Activated effector memory CD4-positive, alpha-beta T cell treated with Interleukin-2 at 50 U/mL for 16 hours (primary cell): ENCODE results near the gene THSD1.
A peak's percentile ranks its signal among the peaks of the same experiment; 100 is the strongest.
"Not testable (repeated sequence)": the region's sequence is repeated elsewhere in the genome, so short reads cannot be mapped to it uniquely, and the experiment has no call there.

Experiments used
- DNase-seq: peaks from one replicate; pipeline ENCODE4 v3.0.0-alpha.2; 2020

The THSD1 gene

DNA sequence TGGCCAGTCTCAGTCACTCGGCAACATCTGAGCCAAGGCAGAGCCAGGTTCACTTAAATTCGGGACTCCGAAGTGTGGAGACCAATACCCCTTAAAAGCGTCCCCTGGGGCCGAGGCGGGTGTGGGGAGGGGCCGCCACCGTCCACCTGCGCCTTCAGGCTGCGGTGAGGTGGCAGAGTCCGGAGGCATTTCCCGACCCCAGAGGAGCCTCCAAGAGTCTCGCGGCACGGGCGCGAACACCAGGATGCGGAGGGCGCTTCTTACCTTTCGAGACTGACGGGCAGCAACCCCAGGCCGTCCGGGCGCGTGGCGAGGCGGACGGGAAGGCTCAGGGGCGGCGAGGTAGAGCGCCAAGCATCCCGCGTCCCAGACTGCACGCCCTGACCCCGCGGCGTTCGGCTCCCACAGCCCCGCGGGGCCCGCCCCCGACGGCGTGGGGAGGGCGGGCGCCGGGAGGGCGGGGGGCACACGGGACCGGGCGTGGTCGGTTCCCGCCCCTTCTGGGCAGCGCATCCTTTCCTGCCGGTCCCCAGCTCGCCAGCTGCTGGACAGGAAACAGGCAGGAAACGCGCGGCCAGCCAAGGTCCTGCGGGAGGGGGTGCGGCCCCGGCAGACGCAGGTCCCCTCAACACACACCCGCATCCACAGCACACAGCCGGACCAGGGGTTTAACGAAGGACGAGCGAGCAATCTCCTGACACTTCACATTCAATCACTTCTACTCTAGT lies at the start of gene THSD1:
Gene THSD1, minus strand, starts transcription at position 406 of the 728 bp plus-strand sequence. CDS start 3,572 bp downstream, outside the sequence.
- DNase-seq = peak; percentile 2

- peak; percentile 69 for DNase-seq
Observed at GRCh38 chr13:52455677-52456041, 49.7 kb upstream of the THSD1 start.

DNA sequence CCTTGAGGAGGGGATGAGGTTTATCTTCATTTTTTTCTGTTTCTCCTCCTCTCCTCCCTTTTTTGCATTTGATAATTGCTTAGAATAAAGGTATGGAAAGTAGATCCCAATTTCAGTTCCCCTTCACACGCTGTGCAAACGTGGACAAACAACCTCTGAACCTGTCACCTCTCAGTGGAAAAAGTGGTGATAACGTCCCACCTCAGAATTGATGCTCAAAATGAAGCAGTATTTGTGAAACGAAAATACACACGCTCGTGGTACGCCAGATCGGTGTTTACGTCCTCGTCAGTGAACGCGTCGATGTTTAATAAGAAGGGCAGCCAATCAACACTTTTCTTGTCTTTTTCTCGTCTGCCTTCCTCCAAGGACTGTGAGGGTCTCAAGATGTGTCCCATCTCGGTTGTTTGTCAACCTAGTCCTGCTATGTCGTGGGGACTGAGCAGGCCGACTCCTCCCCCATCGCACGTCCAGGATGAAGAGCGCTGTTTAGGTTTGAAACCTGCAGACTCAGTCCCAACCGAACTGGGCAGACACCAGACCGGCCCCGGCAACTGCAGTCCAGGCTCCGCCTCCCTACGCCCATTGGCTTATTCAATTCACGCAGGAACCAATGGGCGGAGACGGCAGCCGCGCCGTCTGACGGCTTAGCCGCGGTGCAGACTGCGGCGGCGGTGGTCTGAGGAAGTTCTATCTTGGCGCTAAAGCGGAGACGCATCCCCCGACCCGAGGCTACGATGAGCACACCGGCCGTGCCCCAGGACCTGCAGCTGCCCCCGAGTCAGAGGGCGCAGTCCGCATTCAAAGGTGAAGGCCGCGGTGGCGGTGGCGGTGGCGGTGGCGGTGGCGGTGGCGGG lies 49.1 kb upstream of the THSD1 start, which contains the start of gene CKAP2:
Gene CKAP2, plus strand, starts transcription at position 659 of the 857 bp plus-strand sequence. Its CDS starts 79 bp downstream, at position 738.
- DNase-seq = peak; percentile 91

- no peak for DNase-seq
Observed at GRCh38 chr13:52454459-52454819, 48.5 kb upstream of the THSD1 start.

DNA sequence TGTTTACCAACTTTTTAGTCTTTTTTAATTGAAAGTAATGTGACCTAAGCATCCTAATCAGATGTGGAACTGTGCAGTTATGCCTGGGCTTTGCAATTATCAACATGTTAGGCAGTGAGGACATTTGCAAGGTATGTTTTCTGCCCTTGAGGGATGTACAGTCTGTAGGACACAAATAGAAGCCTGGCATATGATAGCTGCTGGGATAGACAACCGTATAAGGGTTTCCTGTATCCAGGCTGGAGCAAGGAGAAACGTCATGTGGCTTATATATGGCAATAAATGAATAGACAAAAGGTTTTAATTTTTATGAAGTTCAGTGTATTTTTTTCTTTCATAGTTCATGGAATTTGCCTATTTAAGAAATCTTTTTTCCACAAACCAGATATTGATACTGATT lies 46.5 kb upstream of the THSD1 start:
- DNase-seq = no peak

- no peak for DNase-seq
Observed at GRCh38 chr13:52451135-52451804, 45.3 kb upstream of the THSD1 start.

DNA sequence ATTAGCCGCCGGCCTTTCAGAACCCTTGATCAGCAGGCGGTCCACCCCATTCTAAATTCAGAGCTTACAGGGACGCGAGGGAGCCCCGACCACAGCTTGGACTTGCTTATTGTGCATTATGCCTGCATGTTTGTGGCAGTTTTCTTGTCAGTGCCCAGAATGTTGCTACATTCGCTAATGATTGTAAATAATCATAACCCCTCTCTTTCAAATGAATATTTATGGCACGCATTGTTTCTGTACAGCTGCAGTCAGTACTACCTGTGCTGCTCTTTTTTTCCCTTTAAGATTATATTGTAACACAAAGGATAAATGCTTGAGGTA lies 44.8 kb upstream of the THSD1 start:
- DNase-seq = no peak

- peak; percentile 91 for DNase-seq
Observed at GRCh38 chr13:52450012-52450792, 44.2 kb upstream of the THSD1 start, which contains the start of gene VPS36. Gene VPS36, minus strand, starts transcription at chr13:52450634. Its CDS starts 40 bp downstream, at chr13:52450594.

DNA sequence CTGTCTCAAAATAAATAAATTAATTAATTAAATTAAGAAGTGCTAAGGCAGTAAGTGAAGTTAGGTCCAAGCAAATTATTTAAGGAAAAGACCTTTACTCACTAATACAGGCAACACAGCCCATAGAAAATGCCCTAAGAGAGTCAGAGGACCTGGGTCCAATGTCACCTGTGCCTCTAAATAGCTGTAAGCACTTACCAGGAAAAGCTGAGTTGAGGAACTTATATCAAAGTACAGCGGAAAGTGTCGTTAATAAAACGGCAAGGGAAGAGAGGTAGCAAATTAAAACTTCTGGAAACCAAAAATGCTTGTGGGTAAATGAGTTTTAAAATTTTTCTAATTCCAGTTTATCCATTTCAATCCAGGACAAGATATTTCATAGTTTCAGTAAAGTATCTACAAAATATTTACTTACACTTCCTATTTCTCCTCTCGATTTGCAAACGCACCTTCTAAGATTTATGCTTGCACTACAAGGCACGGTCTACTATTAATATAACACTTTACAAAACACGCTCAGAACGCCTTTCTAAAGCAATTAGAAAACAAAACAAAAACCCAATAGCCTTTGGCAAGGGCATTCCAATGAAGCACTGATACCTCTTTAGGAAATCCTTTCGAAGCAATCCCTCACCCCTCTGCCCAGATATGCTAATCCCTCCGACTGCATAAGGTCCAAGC lies 43.5 kb upstream of the THSD1 start:
- no peak for DNase-seq

GRCh38 chr13:52447815-52448552 lies 42.0 kb upstream of the THSD1 start:
- DNase-seq = no peak

- no peak for DNase-seq
Observed at GRCh38 chr13:52447354-52447753, 41.4 kb upstream of the THSD1 start.

DNA sequence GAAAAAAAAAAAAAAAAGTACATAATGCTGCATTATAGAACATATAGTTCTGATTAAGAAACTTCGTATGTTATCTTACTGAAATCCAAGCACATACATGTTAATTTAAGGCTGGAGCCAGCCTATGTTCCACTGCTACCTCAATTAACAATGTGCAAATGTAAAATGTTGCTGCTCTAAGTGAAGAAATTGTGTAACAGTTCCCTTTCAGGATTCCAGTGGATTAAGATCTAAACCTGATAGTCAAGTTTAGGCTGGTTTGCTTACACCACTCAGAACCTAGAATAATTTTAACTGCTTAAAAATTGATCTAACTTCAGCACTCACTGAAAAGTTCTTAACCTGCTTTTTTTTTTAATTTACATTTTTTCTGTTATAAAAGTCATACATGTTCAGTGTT lies 40.3 kb upstream of the THSD1 start:
- DNase-seq = no peak

DNA sequence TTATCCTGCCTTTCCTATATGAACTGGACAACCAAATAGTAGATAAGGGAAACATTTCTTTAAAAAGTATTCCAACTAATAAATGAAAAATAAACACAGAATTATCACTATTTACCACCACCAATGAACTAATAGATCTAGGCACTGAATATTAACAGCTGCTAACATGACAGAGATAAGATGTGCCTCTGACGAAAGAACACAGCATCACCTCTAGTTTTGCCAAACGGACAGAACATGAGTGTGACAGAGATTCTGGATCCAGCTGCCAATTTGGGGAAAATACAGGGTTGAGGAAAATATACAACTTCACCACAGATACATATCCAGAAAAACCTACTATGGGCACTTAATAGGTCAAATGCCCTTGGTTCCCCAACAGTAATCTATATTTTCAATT lies 26.5 kb upstream of the THSD1 start:
- no peak for DNase-seq

DNA sequence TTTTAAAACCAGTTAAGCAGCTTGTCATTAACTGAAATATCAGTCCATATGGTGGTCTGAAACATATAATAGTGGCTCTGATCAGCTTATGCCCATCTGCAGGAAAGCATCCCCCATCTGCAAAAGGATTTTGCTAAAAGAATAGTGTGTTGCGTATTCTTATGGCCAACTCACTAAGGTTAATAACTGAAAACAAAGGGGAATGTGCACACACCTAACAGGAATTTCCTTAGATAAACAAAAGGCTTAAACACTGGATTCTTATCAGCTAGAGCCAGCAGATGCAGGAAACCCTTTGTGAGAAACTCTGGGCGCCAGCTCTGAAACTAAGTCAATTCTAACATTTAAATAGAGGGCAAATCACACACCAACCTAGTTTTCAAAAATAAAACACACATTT lies 22.3 kb upstream of the THSD1 start:
- DNase-seq = no peak

DNA sequence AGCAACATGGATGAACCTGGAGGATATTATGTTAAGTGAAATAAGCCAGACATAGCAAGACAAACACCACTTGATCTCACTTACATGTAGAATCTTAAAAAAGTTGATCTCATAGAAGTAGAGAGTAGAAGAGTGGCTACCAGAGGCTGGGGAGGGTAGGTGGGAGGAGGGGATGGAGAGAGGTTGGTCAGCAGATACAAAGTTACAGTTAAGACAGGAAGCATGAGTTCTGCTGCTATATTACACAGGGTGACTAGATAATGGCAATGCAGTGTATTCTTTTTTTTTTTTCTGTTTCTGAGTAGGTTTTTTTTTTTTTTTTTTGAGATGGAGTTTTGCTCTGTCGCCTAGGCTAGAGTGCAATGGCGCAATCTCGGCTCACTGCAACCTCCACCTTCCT lies 15.2 kb upstream of the THSD1 start:
- no peak for DNase-seq

DNA sequence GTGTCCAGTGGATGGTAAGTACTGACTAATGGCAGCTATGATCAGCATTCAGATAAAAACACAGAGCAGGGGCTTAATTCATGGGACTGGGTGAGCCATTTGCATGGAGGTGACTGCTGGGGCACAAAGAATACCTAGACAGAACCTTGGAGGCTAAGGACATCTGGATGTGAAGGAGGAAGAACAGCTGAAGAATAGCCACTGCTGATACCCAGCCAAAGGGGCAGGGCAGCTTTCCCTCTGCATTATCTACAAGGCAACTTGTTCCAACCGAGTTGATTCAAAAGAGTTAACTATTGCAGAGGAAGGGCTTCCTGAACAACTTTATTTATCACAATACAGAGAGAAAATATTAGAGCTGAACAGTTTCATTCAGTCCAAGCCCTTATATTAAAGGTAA lies 13.1 kb upstream of the THSD1 start:
- DNase-seq = no peak

GRCh38 chr13:52414963-52415362 lies 9.0 kb upstream of the THSD1 start:
- no peak for DNase-seq

GRCh38 chr13:52414051-52414450 lies 8.1 kb upstream of the THSD1 start:
- no peak for DNase-seq

DNA sequence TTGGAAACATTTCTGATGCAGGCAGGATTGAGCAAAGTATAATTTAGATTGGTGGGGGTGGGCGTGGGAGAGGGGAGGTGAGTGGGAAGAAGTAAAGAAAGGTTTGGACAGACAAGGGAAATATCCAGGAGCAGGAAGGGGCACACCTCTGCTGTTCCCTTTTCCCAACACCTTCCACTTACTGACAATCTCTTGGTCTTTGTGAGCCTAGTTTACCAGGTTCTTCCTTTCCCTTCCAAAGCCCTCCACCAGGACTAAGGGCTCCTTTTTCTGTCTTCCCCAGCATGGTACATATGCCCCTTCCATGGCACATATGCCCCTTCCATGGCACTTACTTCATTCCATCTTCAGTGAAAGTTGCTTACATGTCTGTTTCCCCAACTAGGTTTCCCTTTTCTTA lies 6.2 kb upstream of the THSD1 start:
- DNase-seq = no peak

DNA sequence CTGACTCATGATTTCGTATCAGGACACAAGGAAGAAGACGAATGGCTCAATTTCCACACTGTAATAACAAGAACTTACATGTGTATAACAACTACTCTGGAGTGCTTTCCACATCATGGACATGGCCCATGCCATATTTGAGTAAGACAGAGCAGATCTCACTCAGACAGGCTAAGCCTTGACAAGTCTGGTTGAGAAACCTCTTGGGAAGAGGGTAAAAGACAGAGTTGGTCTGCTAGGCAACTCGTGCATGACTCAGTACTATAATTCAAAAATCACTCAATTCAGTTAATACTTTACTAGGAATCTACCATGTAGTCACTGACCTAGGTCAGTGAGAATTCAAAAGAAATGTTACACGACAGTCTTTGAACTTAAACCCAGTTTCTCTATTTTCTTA lies 5.7 kb upstream of the THSD1 start:
- no peak for DNase-seq

- not testable (repeated sequence) for DNase-seq
Observed at GRCh38 chr13:52408071-52408658, 2.2 kb upstream of the THSD1 start.
